GM21723 (cell line): ENCODE data around the gene FBN1.

Experiments used
- ATAC-seq: cut with Tn5 transposase; IDR thresholded peaks from one replicate; pipeline ENCODE4 v1.9.1; 2021; ENCODE audit warnings: mild to moderate bottlenecking, moderate library complexity; ENCODE audit not compliant: unreplicated experiment

Gene FBN1

DNA sequence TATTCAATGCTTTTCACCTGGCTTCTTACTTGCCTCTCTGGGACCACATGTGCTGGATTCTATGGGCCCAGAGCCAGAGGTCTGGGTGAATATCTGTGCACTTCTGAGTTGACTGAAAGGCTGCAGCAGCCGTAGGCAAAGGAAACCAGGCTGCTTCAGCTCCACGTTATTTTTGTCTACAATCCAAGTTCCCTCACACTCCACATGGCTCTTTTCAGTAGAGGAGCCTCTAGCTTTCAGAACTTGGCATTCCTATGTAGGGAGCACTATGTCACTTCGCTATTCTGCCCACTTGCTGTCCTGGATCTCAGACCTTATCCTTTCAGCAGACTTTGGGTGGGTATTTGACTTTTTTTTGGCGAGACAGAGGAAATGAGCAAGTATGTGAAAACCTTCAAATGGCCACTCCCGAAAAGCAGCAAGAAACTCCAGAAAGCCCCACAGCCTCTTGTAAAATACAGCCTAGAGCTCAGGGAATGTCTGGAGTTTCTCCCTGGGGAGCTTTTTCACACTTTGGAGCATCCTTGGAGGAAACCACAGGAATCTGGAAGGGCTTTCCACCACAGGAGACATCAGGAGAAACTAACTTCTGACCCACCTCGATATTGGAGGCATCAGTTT lies 233.4 kb downstream of the FBN1 start:
- no peak for ATAC-seq

DNA sequence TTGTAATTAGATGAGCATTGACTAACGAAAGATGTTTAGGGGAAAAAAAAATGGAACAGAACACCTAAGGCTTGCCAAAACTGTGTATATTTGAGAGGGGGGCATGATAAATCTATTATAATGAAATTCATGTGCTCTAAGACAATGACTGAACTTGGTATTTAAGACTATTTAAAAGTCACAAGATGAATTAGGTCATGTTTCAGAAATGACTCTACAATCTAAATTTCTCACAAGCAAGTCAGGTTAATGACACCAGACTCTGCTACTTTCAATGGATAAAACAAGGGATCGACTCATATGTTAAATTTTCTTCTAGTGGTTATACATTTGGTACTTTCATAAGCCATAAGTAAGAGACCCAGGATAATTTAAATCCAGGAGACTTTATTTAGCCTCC lies 235.9 kb downstream of the FBN1 start:
- no peak for ATAC-seq

DNA sequence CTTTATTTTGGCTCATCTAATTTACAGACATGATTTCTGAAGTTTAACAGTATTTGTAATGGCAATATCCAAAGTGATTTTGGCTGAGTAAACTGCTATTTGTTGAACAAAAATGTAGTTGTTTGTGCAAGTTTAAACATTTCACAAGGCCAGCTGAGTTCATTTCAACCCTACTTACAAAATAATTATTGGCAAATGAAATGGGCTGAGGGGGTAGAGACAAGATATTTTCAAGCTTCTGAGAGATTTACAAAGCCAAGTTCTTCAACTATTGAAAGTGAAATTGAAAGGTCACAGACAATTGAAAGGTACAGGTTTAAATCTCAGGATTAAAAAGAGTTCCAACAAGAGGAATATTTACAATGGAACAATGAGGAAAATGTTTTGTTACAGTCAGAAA lies 237.2 kb downstream of the FBN1 start:
- ATAC-seq: no peak

DNA sequence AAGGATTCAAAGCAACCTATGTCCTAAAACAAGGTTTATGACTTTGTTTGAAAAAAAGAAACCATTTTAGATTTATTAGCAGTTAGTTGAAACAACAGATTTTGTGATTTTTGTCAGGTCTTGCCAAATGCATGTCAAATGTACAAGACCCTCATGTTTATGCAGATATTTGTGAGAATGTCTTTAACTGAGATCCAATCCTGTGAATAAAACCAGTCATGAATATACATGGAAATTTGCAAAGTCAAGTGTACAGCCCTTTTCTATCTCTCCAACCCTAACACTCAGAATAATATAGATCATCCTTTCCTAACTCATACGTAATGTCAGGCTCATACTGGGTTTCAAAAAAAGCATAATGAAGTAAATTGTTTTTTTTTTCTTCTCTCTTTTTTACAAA lies 237.9 kb downstream of the FBN1 start:
- no peak for ATAC-seq

DNA sequence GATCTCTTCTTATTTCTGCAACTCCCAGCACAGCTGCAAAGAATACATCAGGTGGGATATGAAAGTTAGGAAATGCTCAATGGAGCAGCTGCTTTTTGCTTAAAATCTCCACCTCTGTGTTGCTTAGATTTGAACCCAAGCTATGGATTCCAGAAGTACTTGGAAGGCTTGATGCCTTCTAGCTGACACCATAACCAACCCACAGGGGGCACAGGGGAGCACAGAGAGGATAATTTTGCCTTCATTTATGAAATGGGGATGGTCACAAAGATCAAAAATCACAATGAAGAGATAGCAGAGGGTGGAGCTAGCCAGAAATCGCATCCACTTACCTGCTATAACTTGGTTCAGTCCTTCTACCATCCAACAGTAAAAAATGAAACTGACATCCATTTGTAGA lies 238.6 kb downstream of the FBN1 start:
- no peak for ATAC-seq

DNA sequence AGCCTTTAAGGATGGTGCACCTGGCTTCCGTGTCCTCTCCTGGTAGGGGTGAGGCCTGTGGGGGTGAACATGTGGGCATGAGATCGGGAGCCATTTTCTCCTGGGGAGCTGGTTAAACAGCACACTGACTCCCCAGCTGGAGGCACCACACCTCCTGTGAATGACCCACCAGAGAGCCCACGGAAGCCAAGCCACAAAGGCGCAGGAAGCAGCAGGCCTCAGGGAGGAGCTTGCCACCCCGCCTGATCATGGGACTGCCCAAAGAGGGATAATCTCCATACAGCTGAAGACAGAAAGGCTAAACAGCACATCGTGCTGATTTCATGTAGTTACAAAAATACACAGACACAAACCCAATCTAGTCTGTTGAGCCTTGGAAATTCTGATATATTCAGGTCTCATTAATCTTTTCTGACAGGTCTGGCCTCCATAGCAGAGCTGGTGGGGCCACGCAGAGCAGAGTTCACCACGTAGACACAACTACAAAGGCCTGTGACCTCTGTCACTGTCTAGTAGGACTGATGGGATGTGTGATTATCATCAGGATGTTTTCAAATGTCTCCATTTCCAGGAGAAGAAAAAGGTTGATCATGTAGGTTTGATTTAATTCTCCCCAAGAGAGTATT lies 239.1 kb downstream of the FBN1 start:
- no peak for ATAC-seq

DNA sequence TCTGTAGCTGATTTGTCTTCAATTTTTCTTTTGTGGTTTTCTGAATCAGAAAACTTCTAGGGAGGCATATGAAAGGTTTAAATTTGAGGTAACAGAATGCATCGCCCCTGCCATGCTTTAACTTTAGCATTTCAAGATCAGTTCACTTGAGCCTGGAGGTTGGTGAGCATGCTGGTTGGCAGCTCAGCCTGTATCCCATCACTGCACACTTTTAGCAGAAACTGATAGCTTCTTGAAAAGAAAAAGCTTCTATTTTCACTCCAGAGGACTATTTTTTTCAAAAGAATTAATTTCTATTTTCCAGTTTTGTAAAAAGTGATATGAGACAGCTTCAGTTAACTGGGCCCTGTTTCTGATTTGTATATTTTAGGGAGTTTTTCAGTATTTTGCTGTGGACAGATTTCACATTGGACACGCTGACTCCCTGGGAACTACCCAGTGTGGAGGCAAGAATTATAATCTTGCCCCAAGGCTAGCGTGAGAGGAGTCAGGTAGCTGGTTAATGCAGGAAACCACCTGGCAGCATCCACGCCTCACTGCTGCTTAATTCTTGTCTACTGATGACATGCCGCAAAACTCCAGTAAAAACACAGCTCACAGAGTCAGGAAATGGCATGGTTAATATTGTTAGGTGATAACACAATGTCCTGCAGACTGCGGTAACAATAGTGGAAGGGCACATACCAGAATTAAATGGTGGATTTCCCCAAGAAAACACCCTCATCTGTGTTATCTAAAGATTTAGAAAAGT lies 242.9 kb downstream of the FBN1 start:
- no peak for ATAC-seq

DNA sequence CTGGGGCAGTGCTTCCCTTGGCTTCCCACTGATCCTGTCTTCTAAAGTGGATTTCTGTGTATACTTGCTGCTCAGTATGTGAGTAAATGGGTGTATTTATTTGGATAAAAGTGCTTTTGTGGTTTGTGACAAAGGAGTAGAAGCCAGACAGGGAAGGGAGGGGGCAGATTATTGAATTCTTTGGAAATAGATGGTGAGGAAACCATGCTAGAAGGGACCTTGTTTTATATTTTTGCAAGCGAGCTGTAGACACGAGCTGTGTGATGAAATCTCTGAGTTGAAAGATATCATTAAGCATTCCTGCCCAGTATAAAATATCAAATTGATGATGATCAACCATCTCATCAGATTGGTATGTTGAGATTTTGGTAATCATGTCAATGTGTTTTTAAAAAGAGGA lies 245.4 kb downstream of the FBN1 start:
- no peak for ATAC-seq

DNA sequence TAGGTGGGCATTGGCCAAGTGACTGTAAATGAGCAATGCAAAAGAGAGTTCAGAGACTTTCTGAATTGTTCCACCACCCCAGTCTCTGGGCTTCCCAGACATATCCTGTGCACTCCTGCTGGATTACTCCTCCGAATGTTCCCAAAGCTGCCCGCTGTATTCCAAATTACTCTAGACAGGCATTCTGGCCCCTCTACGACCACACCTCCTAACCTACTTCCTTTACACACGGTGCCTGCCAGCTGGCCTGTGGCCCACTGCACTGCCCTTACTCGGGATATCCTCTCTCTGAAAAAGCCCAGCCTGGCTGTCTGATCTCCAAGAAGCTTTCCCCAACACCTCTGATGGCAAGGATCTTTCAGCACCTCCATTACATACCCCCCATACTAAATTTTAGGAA lies 247.7 kb downstream of the FBN1 start:
- no peak for ATAC-seq

DNA sequence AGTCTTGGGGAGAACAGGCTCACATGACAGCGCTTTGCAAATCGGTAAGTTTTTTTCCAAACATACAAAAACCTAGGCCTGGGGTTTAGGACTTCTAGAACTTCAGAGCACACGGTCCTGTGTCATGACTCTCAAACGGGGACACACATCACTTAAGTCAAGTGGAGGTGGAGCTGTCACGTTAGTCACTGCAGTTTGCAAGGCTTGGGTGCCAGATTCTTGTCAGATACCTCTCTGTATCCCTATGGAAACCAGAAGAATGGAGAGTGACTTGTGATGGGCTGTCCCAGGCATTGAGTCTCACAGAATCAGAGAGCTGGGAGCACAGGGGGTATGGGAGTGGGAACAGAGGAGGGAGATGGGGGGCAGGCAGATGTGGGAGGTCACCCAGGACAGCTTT lies 249.5 kb downstream of the FBN1 start:
- no peak for ATAC-seq

DNA sequence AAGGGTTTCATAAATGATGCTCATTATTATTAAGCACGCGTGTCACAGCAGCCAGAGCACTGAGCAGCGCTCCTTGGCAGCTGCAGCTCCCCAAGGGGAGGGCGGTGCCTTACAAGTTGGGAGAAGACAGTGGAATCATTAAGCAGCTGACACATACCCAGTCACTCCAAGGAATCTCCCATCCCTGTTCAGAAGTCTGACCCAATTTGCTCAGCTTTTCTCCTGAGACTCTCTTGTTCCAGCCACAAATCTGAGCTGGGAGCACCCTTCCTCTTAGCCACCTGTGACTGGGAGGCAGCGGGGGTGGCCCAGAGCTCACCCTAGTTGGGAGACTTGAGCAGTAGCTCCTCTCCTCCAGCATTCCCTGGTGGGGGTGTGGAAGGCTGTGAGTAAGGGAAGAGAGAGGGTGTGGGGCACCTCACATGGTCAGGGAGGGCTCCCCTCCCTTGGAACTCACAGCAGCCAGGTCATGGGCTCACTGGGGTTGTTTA lies 249.9 kb downstream of the FBN1 start:
- ATAC-seq: no peak

DNA sequence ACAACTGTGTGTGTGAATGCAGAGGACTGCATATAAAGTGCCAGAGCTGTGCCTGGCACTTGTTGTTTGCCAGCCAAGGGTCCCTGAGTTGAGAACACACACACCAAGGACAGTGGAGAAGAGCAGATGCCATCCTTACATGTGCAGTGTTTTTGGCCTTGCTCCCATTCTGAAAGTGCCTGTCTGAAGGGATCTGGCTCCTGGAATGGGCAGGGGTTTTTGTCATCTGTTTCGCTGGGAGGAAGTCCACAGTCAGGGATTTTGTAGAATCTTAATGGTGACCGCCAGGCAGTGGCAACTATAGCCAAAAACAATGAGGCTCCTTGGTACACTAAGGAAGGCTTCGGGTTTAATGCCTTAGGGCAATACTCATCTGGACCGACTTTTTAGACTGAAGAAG lies 250.5 kb downstream of the FBN1 start:
- no peak for ATAC-seq

DNA sequence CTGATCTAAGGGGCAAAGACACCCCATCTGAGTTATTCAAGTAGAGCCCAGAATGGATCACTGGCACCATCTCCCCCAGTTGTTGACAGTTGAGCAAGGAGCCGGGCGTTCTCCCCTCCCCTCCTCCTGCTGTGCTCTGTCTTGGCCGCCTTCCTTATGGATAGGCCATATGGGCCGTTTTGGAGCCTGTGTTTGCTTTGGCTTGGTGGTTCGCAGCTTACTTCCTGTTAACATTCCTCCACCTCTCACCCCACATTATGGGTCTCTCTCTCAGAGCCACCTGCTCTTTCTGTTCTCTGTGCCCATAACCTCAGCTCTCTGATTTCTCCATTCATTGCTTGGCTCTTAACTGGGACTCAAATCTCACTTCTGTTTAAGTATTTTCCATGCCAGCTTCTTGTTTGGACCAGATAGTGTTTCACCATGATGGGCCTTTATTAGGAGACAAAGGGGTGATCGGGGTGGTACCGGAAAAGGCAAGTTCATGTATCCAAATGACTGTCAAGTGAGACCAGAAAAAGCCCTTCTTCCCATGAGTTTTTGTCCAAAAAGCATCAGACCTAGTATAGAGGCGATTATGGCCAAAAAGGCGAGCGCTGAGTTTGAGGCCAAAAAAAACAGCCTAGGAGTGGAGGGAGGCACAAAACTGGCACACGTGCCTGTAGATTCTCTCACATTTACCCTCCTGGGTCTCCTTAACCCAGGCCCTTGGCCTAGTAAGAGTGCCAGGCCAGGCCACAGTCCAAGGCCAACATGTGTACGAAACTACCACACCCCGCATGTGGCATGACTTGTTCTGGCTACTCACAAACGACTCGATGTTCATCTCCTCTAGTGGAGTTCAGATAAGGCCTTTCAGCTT lies 251.6 kb downstream of the FBN1 start:
- ATAC-seq: no peak

DNA sequence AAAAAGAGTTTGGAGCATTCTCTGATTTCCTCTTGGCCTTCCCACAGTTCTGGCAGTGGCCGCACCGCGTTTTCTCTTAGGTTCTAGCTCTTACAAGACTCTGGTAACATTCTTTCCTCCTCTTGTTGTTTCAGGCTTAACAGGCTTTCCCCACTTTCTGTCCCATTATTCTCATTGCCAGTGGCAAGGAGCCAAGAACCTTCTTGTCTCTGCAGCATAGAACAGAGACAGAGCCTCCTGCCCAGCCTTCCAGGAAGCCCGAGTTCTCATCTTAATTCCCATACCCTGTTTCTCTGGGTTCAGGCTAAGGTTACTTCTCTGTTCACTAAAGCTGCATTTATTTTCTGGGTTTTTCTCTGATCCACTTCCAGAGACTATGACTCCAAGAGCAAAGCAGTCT lies 253.2 kb downstream of the FBN1 start:
- no peak for ATAC-seq

DNA sequence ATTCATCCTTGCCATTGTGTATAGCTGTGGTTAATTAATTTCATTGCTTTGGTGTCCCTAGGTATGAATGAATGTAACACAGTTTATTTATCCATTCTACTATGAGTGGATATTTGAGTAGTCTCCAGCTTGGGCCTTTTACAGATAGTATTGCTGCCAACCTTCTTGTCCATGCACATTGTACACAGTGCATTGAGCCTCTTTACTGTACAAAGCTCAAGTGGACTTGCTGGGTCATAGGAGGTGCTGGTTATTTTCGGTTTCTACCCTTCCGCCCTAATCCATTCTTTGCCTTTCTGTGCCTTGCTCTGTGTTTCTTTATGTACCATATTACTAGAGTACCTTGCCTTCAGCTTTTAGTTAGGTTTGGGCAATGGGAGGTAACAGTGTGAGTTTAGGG lies 253.6 kb downstream of the FBN1 start:
- no peak for ATAC-seq

DNA sequence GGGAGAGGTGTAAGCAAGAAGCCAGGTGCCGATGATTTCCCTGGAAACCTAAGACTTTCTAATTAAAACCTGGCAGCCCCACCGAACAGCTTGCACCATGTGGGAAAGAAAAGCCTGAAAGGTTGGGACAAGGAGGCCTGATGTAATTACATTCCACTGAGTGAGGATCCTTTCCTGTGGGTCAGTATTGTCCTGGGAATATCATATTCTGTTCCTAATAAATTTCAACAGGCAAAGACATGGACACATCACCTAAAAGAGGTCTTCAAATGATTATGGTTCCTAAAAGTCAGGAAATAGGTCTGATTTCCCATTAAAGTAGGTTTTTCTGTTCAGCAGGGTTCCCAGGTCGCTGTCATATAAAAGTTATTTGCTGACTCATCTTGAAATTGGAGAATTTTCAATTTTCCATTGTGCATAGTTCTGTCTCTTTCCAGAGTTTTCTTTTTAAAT lies 255.8 kb downstream of the FBN1 start:
- ATAC-seq: no peak

DNA sequence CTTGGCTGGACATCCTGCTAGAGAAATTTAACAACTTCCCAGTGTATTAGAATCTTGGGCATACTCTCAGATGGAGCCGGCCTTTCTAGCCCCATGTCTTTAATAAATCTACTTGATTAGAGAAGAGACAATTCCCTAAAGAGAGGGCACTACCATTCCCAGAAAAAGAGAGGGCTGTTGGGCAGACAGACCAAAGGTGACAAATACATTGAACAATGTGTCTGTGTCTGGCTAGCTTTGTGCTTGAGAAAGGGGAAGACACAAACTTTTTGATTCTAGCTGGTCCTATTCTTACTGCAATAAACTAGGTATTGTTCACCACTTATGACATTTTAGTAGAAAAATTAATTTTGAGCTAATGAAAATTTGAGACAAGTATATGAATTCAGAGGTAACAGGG lies 256.6 kb downstream of the FBN1 start:
- ATAC-seq: no peak

DNA sequence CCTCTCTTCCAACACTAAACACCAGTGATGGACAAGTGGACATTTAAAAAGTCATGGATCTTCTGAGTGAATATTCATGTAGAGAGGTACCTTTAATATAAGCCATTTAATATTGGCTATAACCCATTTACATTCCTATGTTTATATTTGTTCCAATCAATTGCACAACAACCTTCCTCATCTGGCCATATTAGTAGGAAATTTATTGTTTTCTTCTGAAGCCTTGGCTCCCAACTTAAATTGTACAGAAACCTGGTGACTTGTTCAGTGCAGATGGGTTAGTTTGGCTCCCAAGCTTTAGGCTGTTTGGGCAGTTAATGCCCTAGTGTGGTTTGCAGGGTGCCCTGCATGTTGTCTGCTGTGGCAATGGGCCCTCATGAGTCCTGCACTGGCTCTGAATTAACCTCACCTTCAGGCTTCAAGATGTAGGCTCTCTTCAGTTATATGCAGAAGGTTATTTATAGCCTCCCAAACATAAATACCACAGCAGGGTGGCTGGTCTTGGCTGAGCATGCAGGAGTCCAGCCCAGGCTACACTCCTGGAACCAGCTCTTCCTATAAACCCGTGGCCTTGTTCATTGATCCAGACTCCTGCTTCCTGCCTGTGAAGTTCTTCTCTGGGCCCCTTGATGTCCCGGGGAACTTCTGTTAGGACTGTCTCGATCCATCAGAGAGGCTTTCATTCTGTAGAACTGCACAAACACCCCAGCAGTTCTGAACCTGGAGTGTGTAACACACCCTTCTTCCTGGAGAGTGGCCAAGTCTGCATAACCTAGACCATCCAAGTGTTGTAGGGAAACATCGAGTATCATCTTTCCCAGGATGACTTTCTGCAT lies 257.3 kb downstream of the FBN1 start:
- ATAC-seq: no peak

DNA sequence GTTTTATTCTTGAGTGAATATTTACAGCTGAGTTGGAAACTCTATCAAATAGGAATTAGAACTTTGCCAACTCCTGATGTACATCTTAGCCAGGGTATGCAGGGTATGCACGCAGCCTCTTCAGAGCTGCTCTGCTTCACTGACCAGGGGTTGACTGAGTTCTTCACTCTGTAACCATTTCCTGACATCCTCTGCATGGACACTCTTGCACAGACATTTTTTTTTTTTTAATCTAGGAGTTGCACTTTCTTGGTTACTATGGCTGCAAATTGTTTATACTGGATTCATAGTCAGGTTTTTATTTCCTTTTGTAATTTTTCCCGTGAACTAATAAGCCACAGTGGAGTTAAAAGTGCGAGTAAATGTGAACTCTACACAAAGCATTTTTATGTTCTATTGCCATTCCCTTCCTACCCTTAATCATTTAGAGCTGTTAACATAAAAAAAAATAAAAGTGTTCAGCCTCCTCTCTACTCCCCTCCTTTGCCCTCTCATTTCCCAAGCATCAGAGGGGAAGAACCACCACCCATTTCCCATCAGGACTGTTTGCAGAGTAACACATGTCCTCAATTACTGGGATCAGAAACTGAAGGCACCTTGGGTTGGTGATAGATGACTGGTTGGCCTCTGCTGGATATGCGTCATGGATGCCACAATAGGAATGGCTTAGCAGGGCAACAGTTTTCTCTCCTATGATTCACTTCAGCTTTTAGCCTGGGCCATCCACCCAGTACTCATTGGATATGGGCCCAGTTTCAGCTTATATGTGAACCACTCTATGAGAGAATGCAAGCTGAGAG lies 260.3 kb downstream of the FBN1 start:
- no peak for ATAC-seq

DNA sequence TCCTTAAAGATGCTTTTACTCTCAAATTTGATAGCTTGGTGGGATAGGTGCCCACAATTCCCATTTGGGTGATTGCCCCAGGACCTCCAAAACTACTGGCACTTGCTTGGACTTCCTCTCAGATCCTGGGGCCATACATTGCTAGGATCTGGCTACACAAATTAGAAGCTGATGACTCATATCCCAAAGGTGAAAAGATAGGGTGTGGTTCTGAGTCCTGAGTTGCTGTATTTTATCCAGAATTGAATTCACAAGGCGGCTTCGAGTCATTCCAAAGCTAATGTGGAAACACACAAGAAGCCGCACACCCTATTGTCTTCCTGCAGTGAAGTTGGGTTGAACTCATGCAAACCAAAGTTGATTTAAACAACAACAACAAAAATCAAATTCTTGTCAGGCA lies 260.9 kb downstream of the FBN1 start:
- no peak for ATAC-seq
